Duodenal mucosa (tissue), 2 donors: ENCODE measurements around the gene RAB15.

Experiments
- H3K27ac ChIP-seq: one replicate; pipeline ENCODE4 v1.7.0; 2013; ENCODE audit warnings: low read depth, low read length
- H3K27me3 ChIP-seq, 2 donors: one replicate each; pipeline ENCODE4 v1.7.0; 2013; ENCODE audit warnings: low read length in 2 of 2, control low read depth in 1 of 2; ENCODE audit not compliant: insufficient read depth in 2 of 2, control insufficient read depth in 1 of 2
- H3K36me3 ChIP-seq, 2 donors: one replicate each; pipeline ENCODE4 v1.7.0; 2013; ENCODE audit warnings: low read length in 2 of 2, control low read depth in 1 of 2; ENCODE audit not compliant: insufficient read depth in 2 of 2, control insufficient read depth in 1 of 2
- H3K4me1 ChIP-seq, 2 donors: one replicate each; pipeline ENCODE4 v1.7.0; 2013; ENCODE audit warnings: low read length in 2 of 2, control low read depth in 1 of 2; ENCODE audit not compliant: insufficient read depth in 2 of 2, control insufficient read depth in 1 of 2
- H3K4me3 ChIP-seq, 2 donors: one replicate each; pipeline ENCODE4 v1.7.0; 2013; ENCODE audit warnings: low read length in 2 of 2, low read depth in 1 of 2
- H3K9ac ChIP-seq, 2 donors: one replicate each; pipeline ENCODE4 v1.7.0; 2013; ENCODE audit warnings: low read length in 2 of 2, low read depth in 1 of 2
- H3K9me3 ChIP-seq, 2 donors: one replicate each; pipeline ENCODE4 v1.7.0; 2013; ENCODE audit warnings: low read length in 2 of 2, control low read depth in 1 of 2; ENCODE audit not compliant: control insufficient read depth in 1 of 2

RAB15 gene

GRCh38 chr14:64939817-64940190, 32.3 kb downstream of the RAB15 start:
- Histone ChIP-seq H3K4me3 (peak overlapping the region; percentile 24 to 50), H3K4me1 (peaks cover 42 to 54% of the 10 kb centered on the region in 2 donors), H3K27ac (no peak overlapping the region)

GRCh38 chr14:64938972-64939816, 32.9 kb downstream of the RAB15 start:
- Histone ChIP-seq H3K27me3 (no peaks in the 10 kb centered on the region), H3K9ac (peak overlapping the region in 1 of 2 donors; percentile 8), H3K9me3 (no peaks in the 10 kb centered on the region), H3K27ac (peak overlapping the region; percentile 65), H3K4me1 (peaks cover 39 to 52% of the 10 kb centered on the region in 2 donors), H3K36me3 (peaks cover 0 to 14% of the 10 kb centered on the region in 2 donors), H3K4me3 (peak overlapping the region; percentile 24 to 50)

More at GRCh38 chr14:64939817-64940190, 32.3 kb downstream of the RAB15 start:
- Histone ChIP-seq H3K9ac (peak overlapping the region in 1 of 2 donors; percentile 64), H3K9me3 (no peaks in the 10 kb centered on the region), H3K27me3 (no peaks in the 10 kb centered on the region), H3K36me3 (peaks cover 0 to 11% of the 10 kb centered on the region in 2 donors)

- Histone ChIP-seq H3K36me3 (peaks cover 2 to 25% of the 10 kb centered on the region in 2 donors), H3K27me3 (no peaks in the 10 kb centered on the region), H3K9ac (peak overlapping the region in 1 of 2 donors; percentile 16), H3K4me3 (no peak overlapping the region), H3K27ac (no peak overlapping the region), H3K4me1 (peaks cover 26 to 38% of the 10 kb centered on the region in 2 donors), H3K9me3 (no peaks in the 10 kb centered on the region)
Measured at GRCh38 chr14:64937821-64938193, 34.3 kb downstream of the RAB15 start.

GRCh38 chr14:64937171-64937820, 34.8 kb downstream of the RAB15 start:
- no peaks in the 10 kb centered on the region for H3K27me3 ChIP-seq

GRCh38 chr14:64935508-64935907, 36.6 kb downstream of the RAB15 start:
- peaks cover 14 to 39% of the 10 kb centered on the region in 2 donors for H3K36me3 ChIP-seq
- H3K9me3 ChIP-seq = no peaks in the 10 kb centered on the region
- H3K27me3 ChIP-seq = no peaks in the 10 kb centered on the region
- no peak overlapping the region for H3K27ac ChIP-seq
- peak overlapping the region in 1 of 2 donors; percentile 26 for H3K9ac ChIP-seq
- H3K4me1 ChIP-seq = peaks cover 22 to 41% of the 10 kb centered on the region in 2 donors
- H3K4me3 ChIP-seq = peak overlapping the region in 1 of 2 donors; percentile 34

More at GRCh38 chr14:64937171-64937820, 34.8 kb downstream of the RAB15 start:
- Histone ChIP-seq H3K9ac (peak overlapping the region in 1 of 2 donors; percentile 16), H3K4me1 (peaks cover 26 to 38% of the 10 kb centered on the region in 2 donors), H3K4me3 (no peak overlapping the region), H3K9me3 (no peaks in the 10 kb centered on the region), H3K27ac (no peak overlapping the region), H3K36me3 (peaks cover 4 to 27% of the 10 kb centered on the region in 2 donors)

- no peak overlapping the region for H3K4me3 ChIP-seq
- H3K9me3 ChIP-seq = no peaks in the 10 kb centered on the region
- peaks cover 12 to 36% of the 10 kb centered on the region in 2 donors for H3K4me1 ChIP-seq
- H3K27ac ChIP-seq = no peak overlapping the region
- no peaks in the 10 kb centered on the region for H3K27me3 ChIP-seq
- peaks cover 14 to 37% of the 10 kb centered on the region in 2 donors for H3K36me3 ChIP-seq
- H3K9ac ChIP-seq = no peak overlapping the region
Measured at GRCh38 chr14:64934338-64934929, 37.7 kb downstream of the RAB15 start.

- Histone ChIP-seq H3K4me3 (no peak overlapping the region), H3K36me3 (peaks cover 14 to 45% of the 10 kb centered on the region in 2 donors), H3K27ac (no peak overlapping the region), H3K9ac (no peak overlapping the region), H3K4me1 (peaks cover 4 to 19% of the 10 kb centered on the region in 2 donors), H3K27me3 (no peaks in the 10 kb centered on the region), H3K9me3 (no peaks in the 10 kb centered on the region)
Measured at GRCh38 chr14:64932231-64932630, 39.9 kb downstream of the RAB15 start.

- H3K9ac ChIP-seq = no peak overlapping the region
- H3K36me3 ChIP-seq = peaks cover 18 to 56% of the 10 kb centered on the region in 2 donors
- H3K4me1 ChIP-seq = peaks cover 4 to 17% of the 10 kb centered on the region in 2 donors
- H3K9me3 ChIP-seq = no peaks in the 10 kb centered on the region
- no peak overlapping the region for H3K4me3 ChIP-seq
- H3K27ac ChIP-seq = no peak overlapping the region
- H3K27me3 ChIP-seq = no peaks in the 10 kb centered on the region
Measured at GRCh38 chr14:64931123-64931522, 41.0 kb downstream of the RAB15 start.

GRCh38 chr14:64930085-64930843, 41.9 kb downstream of the RAB15 start:
- Histone ChIP-seq H3K4me3 (no peak overlapping the region), H3K36me3 (peaks cover 20 to 57% of the 10 kb centered on the region in 2 donors), H3K27ac (no peak overlapping the region), H3K9ac (no peak overlapping the region), H3K4me1 (peaks cover 4 to 11% of the 10 kb centered on the region in 2 donors), H3K9me3 (no peaks in the 10 kb centered on the region), H3K27me3 (no peaks in the 10 kb centered on the region)
